OCI-LY3 (cell line): ENCODE data around the gene CYP3A4.

Experiments
- CTCF ChIP-seq: fragments of 200-600, 300-600 bp; sonication (generic); IDR thresholded peaks from 2 replicates; pipeline ENCODE4 v1.5.1; 2014; ENCODE audit warnings: antibody characterized with exemption, low read length, low read depth
- EZH2phosphoT487 ChIP-seq: fragments of 200-600 bp; shearing (Covaris generic); IDR thresholded peaks from 2 replicates; pipeline ENCODE4 v1.6.1; 2018; ENCODE audit warnings: antibody characterized with exemption, mixed run types, low read depth

DNA sequence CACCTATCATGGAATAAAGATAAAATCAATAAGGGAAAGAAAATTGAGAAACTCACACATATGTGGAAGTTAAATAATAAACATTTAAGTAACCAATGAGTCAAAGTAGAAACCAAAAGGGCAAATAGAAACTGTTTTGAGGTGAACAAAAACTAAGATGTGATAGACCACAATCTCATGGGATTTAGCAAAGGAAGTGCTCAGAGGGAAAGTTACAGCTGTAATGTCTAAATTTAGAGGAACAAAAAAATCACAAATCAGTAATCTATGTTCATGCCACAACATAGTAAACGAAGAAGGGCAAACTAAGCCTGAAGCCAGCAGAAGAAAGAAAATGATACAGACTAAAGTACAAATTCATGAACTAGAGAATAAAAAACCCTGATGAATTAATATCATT, 16.3 kb downstream of the CYP3A4 start:
- no peak for TF ChIP-seq CTCF
- TF ChIP-seq EZH2phosphoT487 = no peak
